WTC11 (cell line): Measurements from ENCODE around the gene MYCBP. TPM values are rescaled to one million over a fixed set of nuclear protein-coding genes. Genes with fewer than 3 reads are reported as not detected.
"Not testable (repeated sequence)": the region's sequence is repeated elsewhere in the genome, so short reads cannot be mapped to it uniquely, and the experiment has no call there.

Experiments used
- ATAC-seq: fragments of 200-7000 bp; cut with Tn5 transposase; 2 replicates; pipeline ENCODE4 v1.10.0; 2021; ENCODE audit warnings: mild to moderate bottlenecking, moderate library complexity
- CTCF ChIA-PET: fragments of 300-600 bp; sonication (Branson Sonifier 250); formaldehyde crosslinking; loops from one replicate; lab custom pipeline; 2021; ENCODE audit warnings: antibody characterized with exemption; lab: Charles Lee
- POLR2A ChIA-PET: fragments of 350-600 bp; sonication (Branson Sonifier 250); formaldehyde crosslinking; loops from one replicate; lab custom pipeline; 2021; ENCODE audit warnings: antibody characterized with exemption; lab: Charles Lee
- DNase-seq: peaks from one replicate; pipeline ENCODE4 v3.0.0; 2021; ENCODE audit warnings: low spot score
- H3K27ac Mint-ChIP-seq: 2 replicates; pipeline ENCODE4 v1.8.0; 2021; ENCODE audit warnings: mixed read lengths
- H3K27me3 Mint-ChIP-seq: 2 replicates; pipeline ENCODE4 v1.8.0; 2021; ENCODE audit warnings: low read depth, mild to moderate bottlenecking, moderate library complexity, mixed read lengths
- H3K36me3 Mint-ChIP-seq: 2 replicates; pipeline ENCODE4 v1.8.0; 2021; ENCODE audit warnings: mixed read lengths
- H3K4me1 Mint-ChIP-seq: 2 replicates; pipeline ENCODE4 v1.8.0; 2022; ENCODE audit warnings: mixed read lengths
- H3K4me3 Mint-ChIP-seq: 2 replicates; pipeline ENCODE4 v1.8.0; 2021; ENCODE audit warnings: mild to moderate bottlenecking, moderate library complexity, mixed read lengths
- H3K9me3 Mint-ChIP-seq: 2 replicates; pipeline ENCODE4 v1.8.0; 2021; ENCODE audit warnings: mixed read lengths
- CBFB ChIP-seq: sonication (generic); formaldehyde crosslinking; IDR thresholded peaks from 2 replicates; pipeline ENCODE4 v1.8.1; 2022; ENCODE audit warnings: mild to moderate bottlenecking, low read depth, missing genetic modification reagents
- ETV6 ChIP-seq: sonication (generic); formaldehyde crosslinking; IDR thresholded peaks from 2 replicates; pipeline ENCODE4 v1.8.1; 2022; ENCODE audit warnings: mild to moderate bottlenecking, missing genetic modification reagents
- FOXJ3 ChIP-seq: sonication (generic); formaldehyde crosslinking; IDR thresholded peaks from 2 replicates; pipeline ENCODE4 v1.9.0; 2021; ENCODE audit warnings: missing genetic modification reagents, mild to moderate bottlenecking, borderline replicate concordance
- FOXP1 ChIP-seq: sonication (generic); formaldehyde crosslinking; IDR thresholded peaks from 2 replicates; pipeline ENCODE4 v1.8.0; 2022; ENCODE audit warnings: missing genetic modification reagents, mild to moderate bottlenecking, moderate library complexity, borderline replicate concordance
- HMGA2 ChIP-seq: fragments of 250-450 bp; sonication (Bioruptor Pico); IDR thresholded peaks from 2 replicates; pipeline ENCODE4 v1.4.0; 2021; ENCODE audit warnings: mild to moderate bottlenecking, moderate library complexity
- JUN ChIP-seq: sonication (generic); formaldehyde crosslinking; IDR thresholded peaks from 2 replicates; pipeline ENCODE4 v1.8.0; 2023; ENCODE audit warnings: mild to moderate bottlenecking, missing genetic modification reagents
- KAT7 ChIP-seq: sonication (generic); formaldehyde crosslinking; IDR thresholded peaks from 2 replicates; pipeline ENCODE4 v1.8.1; 2023; ENCODE audit warnings: missing genetic modification reagents, mild to moderate bottlenecking, borderline replicate concordance
- NFATC4 ChIP-seq: fragments of 250-450 bp; sonication (Bioruptor Pico); IDR thresholded peaks from 2 replicates; pipeline ENCODE4 v1.9.0; 2021; ENCODE audit warnings: mild to moderate bottlenecking
- NR1H2 ChIP-seq: sonication (generic); formaldehyde crosslinking; IDR thresholded peaks from 2 replicates; pipeline ENCODE4 v1.9.0; 2021; ENCODE audit warnings: mild to moderate bottlenecking, moderate library complexity, missing genetic modification reagents
- NR3C1 ChIP-seq: sonication (generic); formaldehyde crosslinking; conservative IDR thresholded peaks from 2 replicates; pipeline ENCODE4 v1.8.1; 2023; ENCODE audit warnings: low read depth, mild to moderate bottlenecking, missing genetic modification reagents
- OVOL2 ChIP-seq: fragments of 250-450 bp; sonication (Bioruptor Pico); IDR thresholded peaks from 2 replicates; pipeline ENCODE4 v1.9.0; 2021; ENCODE audit warnings: mild to moderate bottlenecking, borderline replicate concordance
- RORB ChIP-seq: fragments of 250-450 bp; sonication (Bioruptor Pico); IDR thresholded peaks from 2 replicates; pipeline ENCODE4 v1.9.0; 2021; ENCODE audit warnings: mild to moderate bottlenecking
- TCF7 ChIP-seq: sonication (generic); formaldehyde crosslinking; IDR thresholded peaks from 2 replicates; pipeline ENCODE4 v1.8.0; 2022; ENCODE audit warnings: mild to moderate bottlenecking, low read depth, missing genetic modification reagents, moderate library complexity
- TEAD1 ChIP-seq: sonication (generic); formaldehyde crosslinking; IDR thresholded peaks from 2 replicates; pipeline ENCODE4 v1.8.0; 2022; ENCODE audit warnings: mild to moderate bottlenecking, missing genetic modification reagents
- TP53 ChIP-seq: sonication (generic); formaldehyde crosslinking; IDR thresholded peaks from 2 replicates; pipeline ENCODE4 v1.8.1; 2023; ENCODE audit warnings: mild to moderate bottlenecking, missing genetic modification reagents
- ZNF317 ChIP-seq: sonication (generic); formaldehyde crosslinking; IDR thresholded peaks from 2 replicates; pipeline ENCODE4 v1.8.1; 2023; ENCODE audit warnings: low read depth, mild to moderate bottlenecking, moderate library complexity, missing genetic modification reagents, borderline replicate concordance
- total RNA-seq: library from RNA; stranded (reverse); gene quantifications from 3 replicates; pipeline ENCODE4 v1.2.3, GENCODE V29; 2021
- TF ChIP-seq, protein P1 (sequence below): fragments of 250-450 bp; sonication (Bioruptor Pico); IDR thresholded peaks from 2 replicates; pipeline ENCODE4 v2.1.2; 2022; ENCODE audit warnings: mild to moderate bottlenecking, moderate library complexity
- TF ChIP-seq, protein P2 (sequence below): sonication (generic); formaldehyde crosslinking; IDR thresholded peaks from 2 replicates; pipeline ENCODE4 v1.8.0; 2022; ENCODE audit warnings: mild to moderate bottlenecking, missing genetic modification reagents
- TF ChIP-seq, protein P3 (sequence below): fragments of 200-600 bp; IDR thresholded peaks from 2 replicates; pipeline ENCODE4 v1.8.0; 2022; ENCODE audit warnings: antibody characterized with exemption
- TF ChIP-seq, protein P4 (sequence below): sonication (generic); formaldehyde crosslinking; IDR thresholded peaks from 2 replicates; pipeline ENCODE4 v1.8.1; 2023; ENCODE audit warnings: mild to moderate bottlenecking, missing genetic modification reagents, borderline replicate concordance
- TF ChIP-seq, protein P5 (sequence below): fragments of 250-450 bp; sonication (Bioruptor Pico); conservative IDR thresholded peaks from 2 replicates; pipeline ENCODE4 v1.9.0; 2021; ENCODE audit warnings: mild to moderate bottlenecking

Gene MYCBP
- total RNA-seq, 1 experiment from 2014 or later, result 31.4 TPM

DNA sequence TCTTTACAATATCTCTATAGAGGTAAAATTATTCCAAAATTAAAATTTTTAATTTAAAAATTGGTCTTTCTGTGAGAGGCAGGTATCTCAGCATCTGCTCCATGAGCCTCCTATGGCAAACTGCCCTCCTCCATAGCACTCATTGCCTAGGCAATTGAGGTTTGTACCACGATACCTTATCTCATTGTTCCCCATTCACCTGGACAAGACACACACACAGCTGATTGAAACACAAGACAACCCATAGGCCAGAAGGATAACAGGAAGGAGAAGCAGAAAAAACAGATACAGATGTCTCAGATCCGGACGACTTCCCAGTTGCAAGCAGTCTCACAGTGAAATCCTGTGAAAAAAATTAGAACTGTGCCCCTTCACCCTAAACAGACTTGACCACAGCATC, 44.2 kb upstream of the MYCBP start (continued):
- TF ChIP-seq, protein P1, sequence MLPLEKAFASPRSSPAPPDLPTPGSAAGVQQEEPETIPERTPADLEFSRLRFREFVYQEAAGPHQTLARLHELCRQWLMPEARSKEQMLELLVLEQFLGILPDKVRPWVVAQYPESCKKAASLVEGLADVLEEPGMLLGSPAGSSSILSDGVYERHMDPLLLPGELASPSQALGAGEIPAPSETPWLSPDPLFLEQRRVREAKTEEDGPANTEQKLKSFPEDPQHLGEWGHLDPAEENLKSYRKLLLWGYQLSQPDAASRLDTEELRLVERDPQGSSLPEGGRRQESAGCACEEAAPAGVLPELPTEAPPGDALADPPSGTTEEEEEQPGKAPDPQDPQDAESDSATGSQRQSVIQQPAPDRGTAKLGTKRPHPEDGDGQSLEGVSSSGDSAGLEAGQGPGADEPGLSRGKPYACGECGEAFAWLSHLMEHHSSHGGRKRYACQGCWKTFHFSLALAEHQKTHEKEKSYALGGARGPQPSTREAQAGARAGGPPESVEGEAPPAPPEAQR (CRISPR knock-in tag), result no peak
- TF ChIP-seq NFATC4 (CRISPR knock-in tag), result no peak
- no peak for TF ChIP-seq ZNF317 (CRISPR knock-in tag)
- no peak for TF ChIP-seq NR1H2
- no peak for TF ChIP-seq FOXJ3 (CRISPR knock-in tag)

DNA sequence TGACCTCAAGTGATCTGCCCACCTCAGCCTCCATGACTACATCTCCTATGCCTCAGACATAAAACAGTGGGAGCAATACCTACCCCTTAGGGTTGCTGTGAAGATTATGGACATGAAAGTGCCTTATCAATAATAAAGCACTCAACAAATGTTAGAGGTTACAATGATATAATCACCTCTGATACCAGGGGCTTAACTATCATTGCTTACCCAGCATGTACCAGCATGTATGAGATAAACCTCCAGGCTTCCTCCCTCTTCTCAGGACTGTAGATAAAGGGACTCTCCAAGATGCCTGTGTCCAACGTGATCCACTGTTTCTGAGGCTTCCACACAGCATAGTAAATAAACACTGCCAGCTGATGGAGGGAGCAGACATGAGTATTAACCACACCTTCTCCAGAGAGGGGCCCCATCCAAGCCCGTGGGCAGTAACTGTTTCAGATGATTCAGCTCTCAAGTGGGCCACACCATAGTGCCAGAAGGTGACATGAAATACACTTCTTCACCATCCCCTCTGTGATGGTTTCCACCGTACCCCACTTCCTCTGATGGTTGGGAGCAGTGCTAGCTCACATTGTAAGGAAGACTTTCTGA, 42.3 kb upstream of the MYCBP start:
- no peak overlapping the region for H3K4me3 Mint-ChIP-seq
- ChIA-PET CTCF (no interaction called here), POLR2A (no interaction called here)
- DNase-seq, result no peak
- H3K36me3 Mint-ChIP-seq, result no peaks in the 10 kb centered on the region
- no peak overlapping the region for H3K27ac Mint-ChIP-seq
- H3K9me3 Mint-ChIP-seq, result no peaks in the 10 kb centered on the region
- no peaks in the 10 kb centered on the region for H3K27me3 Mint-ChIP-seq
- H3K4me1 Mint-ChIP-seq, result peaks cover 4% of the 10 kb centered on the region
- TF ChIP-seq ETV6 (CRISPR knock-in tag), result no peak
- TF ChIP-seq CBFB, result no peak
- TF ChIP-seq TCF7, result no peak
- TF ChIP-seq, protein P2, sequence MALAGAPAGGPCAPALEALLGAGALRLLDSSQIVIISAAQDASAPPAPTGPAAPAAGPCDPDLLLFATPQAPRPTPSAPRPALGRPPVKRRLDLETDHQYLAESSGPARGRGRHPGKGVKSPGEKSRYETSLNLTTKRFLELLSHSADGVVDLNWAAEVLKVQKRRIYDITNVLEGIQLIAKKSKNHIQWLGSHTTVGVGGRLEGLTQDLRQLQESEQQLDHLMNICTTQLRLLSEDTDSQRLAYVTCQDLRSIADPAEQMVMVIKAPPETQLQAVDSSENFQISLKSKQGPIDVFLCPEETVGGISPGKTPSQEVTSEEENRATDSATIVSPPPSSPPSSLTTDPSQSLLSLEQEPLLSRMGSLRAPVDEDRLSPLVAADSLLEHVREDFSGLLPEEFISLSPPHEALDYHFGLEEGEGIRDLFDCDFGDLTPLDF (CRISPR knock-in tag), result no peak
- TF ChIP-seq, protein P3, sequence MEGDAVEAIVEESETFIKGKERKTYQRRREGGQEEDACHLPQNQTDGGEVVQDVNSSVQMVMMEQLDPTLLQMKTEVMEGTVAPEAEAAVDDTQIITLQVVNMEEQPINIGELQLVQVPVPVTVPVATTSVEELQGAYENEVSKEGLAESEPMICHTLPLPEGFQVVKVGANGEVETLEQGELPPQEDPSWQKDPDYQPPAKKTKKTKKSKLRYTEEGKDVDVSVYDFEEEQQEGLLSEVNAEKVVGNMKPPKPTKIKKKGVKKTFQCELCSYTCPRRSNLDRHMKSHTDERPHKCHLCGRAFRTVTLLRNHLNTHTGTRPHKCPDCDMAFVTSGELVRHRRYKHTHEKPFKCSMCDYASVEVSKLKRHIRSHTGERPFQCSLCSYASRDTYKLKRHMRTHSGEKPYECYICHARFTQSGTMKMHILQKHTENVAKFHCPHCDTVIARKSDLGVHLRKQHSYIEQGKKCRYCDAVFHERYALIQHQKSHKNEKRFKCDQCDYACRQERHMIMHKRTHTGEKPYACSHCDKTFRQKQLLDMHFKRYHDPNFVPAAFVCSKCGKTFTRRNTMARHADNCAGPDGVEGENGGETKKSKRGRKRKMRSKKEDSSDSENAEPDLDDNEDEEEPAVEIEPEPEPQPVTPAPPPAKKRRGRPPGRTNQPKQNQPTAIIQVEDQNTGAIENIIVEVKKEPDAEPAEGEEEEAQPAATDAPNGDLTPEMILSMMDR, result no peak
- TF ChIP-seq RORB (CRISPR knock-in tag), result no peak
- TF ChIP-seq, all 79 proteins: peak for 0
- ATAC-seq, result no peak

DNA sequence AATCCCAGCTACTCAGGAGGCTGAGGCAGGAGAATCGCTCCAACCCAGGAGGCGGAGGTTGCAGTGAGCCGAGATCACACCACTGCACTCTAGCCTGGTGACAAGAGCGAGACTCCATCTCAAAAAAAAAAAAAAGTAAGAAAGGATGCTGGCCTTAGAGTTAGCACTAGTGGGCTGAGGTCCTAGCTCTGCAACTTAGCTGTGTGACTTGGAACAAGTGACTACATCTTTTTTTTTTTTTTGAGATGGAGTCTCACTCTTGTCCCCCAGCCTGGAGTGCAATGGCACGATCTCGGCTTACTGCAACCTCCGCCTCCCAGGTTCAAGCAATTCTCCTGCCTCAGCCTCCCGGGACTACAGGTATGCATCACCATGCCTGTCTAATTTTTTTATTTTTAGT, 41.8 kb upstream of the MYCBP start:
- POLR2A ChIA-PET, CTCF ChIA-PET, H3K27me3 Mint-ChIP-seq, ATAC-seq, H3K27ac Mint-ChIP-seq, DNase-seq, H3K4me1 Mint-ChIP-seq, H3K9me3 Mint-ChIP-seq, H3K36me3 Mint-ChIP-seq, H3K4me3 Mint-ChIP-seq: not testable (repeated sequence)

DNA sequence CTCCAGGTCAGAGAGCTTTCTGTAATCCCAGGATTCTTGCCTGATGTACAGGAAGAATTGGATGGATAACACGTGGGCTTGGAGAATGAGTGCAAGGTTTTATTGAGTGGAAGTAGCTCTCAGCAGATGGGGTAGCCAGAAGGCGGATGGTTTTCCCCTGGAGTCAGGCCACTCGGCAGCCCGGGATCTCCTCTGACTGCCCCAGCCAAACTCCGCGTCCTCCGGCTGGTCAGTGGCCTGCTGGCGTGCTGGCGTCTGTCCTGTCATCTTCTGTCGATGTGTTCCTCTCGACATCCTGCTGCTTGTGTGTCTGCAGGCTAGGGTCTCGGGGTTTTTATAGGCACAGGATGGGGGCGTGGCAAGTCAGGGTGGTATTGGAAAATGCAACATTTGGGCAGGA, 35.7 kb upstream of the MYCBP start:
- peaks cover 8% of the 10 kb centered on the region for H3K36me3 Mint-ChIP-seq
- peaks cover 15% of the 10 kb centered on the region for H3K9me3 Mint-ChIP-seq
- no peak overlapping the region for H3K4me3 Mint-ChIP-seq
- ChIA-PET POLR2A (no interaction called here), CTCF (interaction anchor here (0.5 kb wide), 1 partner anchor 172 kb away, joined by 4 read pairs; no protein-coding TSS in a partner anchor)
- DNase-seq, result no peak
- no peaks in the 10 kb centered on the region for H3K4me1 Mint-ChIP-seq
- peaks cover 4% of the 10 kb centered on the region for H3K27me3 Mint-ChIP-seq
- no peak for ATAC-seq
- H3K27ac Mint-ChIP-seq, result no peak overlapping the region
- TF ChIP-seq JUN (no peak), OVOL2 (no peak), TP53 (CRISPR knock-in tag) (no peak), NR3C1 (CRISPR knock-in tag) (no peak), FOXP1 (CRISPR knock-in tag) (no peak), KAT7 (CRISPR knock-in tag) (no peak), TEAD1 (CRISPR knock-in tag) (no peak), HMGA2 (CRISPR knock-in tag) (no peak)
- TF ChIP-seq, protein P4, sequence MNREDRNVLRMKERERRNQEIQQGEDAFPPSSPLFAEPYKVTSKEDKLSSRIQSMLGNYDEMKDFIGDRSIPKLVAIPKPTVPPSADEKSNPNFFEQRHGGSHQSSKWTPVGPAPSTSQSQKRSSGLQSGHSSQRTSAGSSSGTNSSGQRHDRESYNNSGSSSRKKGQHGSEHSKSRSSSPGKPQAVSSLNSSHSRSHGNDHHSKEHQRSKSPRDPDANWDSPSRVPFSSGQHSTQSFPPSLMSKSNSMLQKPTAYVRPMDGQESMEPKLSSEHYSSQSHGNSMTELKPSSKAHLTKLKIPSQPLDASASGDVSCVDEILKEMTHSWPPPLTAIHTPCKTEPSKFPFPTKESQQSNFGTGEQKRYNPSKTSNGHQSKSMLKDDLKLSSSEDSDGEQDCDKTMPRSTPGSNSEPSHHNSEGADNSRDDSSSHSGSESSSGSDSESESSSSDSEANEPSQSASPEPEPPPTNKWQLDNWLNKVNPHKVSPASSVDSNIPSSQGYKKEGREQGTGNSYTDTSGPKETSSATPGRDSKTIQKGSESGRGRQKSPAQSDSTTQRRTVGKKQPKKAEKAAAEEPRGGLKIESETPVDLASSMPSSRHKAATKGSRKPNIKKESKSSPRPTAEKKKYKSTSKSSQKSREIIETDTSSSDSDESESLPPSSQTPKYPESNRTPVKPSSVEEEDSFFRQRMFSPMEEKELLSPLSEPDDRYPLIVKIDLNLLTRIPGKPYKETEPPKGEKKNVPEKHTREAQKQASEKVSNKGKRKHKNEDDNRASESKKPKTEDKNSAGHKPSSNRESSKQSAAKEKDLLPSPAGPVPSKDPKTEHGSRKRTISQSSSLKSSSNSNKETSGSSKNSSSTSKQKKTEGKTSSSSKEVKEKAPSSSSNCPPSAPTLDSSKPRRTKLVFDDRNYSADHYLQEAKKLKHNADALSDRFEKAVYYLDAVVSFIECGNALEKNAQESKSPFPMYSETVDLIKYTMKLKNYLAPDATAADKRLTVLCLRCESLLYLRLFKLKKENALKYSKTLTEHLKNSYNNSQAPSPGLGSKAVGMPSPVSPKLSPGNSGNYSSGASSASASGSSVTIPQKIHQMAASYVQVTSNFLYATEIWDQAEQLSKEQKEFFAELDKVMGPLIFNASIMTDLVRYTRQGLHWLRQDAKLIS (CRISPR knock-in tag), result no peak
- TF ChIP-seq, protein P5, sequence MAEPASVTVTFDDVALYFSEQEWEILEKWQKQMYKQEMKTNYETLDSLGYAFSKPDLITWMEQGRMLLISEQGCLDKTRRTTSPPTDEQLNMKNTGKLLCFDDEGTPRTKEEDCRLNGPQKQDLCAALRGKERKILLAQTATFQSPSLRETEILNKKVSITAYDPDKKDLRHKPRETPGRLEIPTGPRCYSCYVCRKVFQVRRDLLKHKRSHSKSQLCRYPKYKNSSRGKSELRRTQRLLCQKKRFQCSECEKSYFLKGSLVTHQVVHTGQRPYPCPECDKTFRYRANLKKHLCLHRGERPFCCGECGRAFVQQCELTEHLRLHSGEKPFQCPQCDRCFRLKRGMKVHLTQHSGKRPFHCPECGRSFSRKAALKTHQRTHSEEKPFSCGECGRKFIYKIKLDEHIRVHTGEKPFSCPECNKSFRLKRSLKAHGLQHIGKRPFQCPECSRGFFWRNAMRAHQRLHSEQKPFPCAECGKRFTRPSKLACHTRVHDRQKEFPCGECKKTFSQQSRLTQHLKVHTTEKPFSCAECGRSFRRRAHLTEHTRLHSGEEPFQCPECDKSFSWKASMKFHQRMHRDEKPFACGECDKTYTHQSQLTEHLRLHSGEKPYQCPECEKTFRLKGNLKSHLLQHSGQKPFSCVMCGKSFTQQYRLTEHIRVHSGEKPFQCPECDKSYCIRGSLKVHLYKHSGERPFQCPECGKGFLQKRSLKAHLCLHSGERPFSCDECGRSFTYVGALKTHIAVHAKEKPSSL (CRISPR knock-in tag), result no peak
